H1 (cell line): ENCODE measurements around the gene KRT4.

Experiments used
- CHD2 ChIP-seq: IDR thresholded peaks from 2 replicates; pipeline ENCODE4 v1.6.1; 2012; ENCODE audit warnings: low read length, improper control_type of control experiment
- MAFK ChIP-seq: IDR thresholded peaks from 2 replicates; pipeline ENCODE4 v1.6.1; 2012; ENCODE audit warnings: low read depth, mild to moderate bottlenecking, improper control_type of control experiment, low read length
- NRF1 ChIP-seq: IDR thresholded peaks from 2 replicates; pipeline ENCODE4 v1.6.1; 2011; ENCODE audit warnings: mild to moderate bottlenecking, low read depth, low read length, improper control_type of control experiment
- POLR2A ChIP-seq, 2 experiments: IDR thresholded peaks; 1 replicate in 1 of 2; 2 replicates in 1 of 2; pipeline ENCODE4 v1.6.1; 2011; ENCODE audit warnings: low read depth in 2 of 2, low read length in 2 of 2, mild to moderate bottlenecking in 2 of 2; ENCODE audit errors: control extremely low read depth in 1 of 2
- POLR2AphosphoS5 ChIP-seq: IDR thresholded peaks from 2 replicates; pipeline ENCODE4 v1.6.1; 2011; ENCODE audit warnings: low read depth, low read length
- RFX5 ChIP-seq: IDR thresholded peaks from 2 replicates; pipeline ENCODE4 v1.6.1; 2011; ENCODE audit warnings: low read depth, low read length, improper control_type of control experiment, borderline replicate concordance
- TF ChIP-seq, protein P1 (sequence below), 3 experiments: IDR thresholded peaks; 1 replicate in 2 of 3; 2 replicates in 1 of 3; pipeline versions ENCODE4 v1.5.1 to v1.6.1; 2011; ENCODE audit warnings: low read length in 3 of 3, mild to moderate bottlenecking in 3 of 3, inconsistent platforms in 2 of 3, low read depth in 1 of 3, moderate library complexity in 1 of 3; ENCODE audit not compliant: insufficient read depth in 1 of 3; ENCODE audit errors: control extremely low read depth in 1 of 3
- TF ChIP-seq, protein P2 (sequence below): IDR thresholded peaks from 2 replicates; pipeline ENCODE4 v1.6.1; 2011; ENCODE audit warnings: low read length, improper control_type of control experiment

DNA sequence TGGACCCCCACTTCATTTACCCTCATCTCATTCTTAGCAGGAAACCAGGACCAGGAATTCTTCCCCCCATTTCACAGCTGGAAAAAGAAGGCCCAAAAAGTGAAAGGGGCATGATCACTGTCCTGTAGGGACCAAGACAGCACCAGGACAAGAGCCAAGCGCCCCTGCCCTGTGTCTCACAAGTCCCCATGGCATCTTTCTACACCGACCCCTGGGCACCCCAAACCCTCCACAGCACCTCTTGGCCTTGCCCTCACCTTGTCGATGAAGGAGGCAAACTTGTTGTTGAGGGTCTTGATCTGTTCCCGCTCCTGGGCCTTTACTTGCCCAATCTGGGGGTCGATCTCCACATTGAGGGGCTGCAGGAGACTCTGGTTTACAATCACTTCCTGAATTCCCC, 37.5 kb downstream of the KRT4 start:
- TF ChIP-seq CHD2 (no peak), RFX5 (no peak), MAFK (no peak), NRF1 (no peak), POLR2AphosphoS5 (no peak), POLR2A (IDR thresholded peaks at IDR 0.05; ENCODE audit: control extremely low read depth in 1 of 2, low read depth in 2 of 2, low read length in 2 of 2) (no peak)
- TF ChIP-seq, protein P1, sequence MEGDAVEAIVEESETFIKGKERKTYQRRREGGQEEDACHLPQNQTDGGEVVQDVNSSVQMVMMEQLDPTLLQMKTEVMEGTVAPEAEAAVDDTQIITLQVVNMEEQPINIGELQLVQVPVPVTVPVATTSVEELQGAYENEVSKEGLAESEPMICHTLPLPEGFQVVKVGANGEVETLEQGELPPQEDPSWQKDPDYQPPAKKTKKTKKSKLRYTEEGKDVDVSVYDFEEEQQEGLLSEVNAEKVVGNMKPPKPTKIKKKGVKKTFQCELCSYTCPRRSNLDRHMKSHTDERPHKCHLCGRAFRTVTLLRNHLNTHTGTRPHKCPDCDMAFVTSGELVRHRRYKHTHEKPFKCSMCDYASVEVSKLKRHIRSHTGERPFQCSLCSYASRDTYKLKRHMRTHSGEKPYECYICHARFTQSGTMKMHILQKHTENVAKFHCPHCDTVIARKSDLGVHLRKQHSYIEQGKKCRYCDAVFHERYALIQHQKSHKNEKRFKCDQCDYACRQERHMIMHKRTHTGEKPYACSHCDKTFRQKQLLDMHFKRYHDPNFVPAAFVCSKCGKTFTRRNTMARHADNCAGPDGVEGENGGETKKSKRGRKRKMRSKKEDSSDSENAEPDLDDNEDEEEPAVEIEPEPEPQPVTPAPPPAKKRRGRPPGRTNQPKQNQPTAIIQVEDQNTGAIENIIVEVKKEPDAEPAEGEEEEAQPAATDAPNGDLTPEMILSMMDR (IDR thresholded peaks at IDR 0.05; ENCODE audit: control extremely low read depth in 1 of 3, insufficient read depth in 1 of 3, low read depth in 1 of 3, low read length in 3 of 3): no peak
- TF ChIP-seq, protein P2, sequence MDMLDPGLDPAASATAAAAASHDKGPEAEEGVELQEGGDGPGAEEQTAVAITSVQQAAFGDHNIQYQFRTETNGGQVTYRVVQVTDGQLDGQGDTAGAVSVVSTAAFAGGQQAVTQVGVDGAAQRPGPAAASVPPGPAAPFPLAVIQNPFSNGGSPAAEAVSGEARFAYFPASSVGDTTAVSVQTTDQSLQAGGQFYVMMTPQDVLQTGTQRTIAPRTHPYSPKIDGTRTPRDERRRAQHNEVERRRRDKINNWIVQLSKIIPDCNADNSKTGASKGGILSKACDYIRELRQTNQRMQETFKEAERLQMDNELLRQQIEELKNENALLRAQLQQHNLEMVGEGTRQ: no peak
